HG03354 (cell line): Measurements from ENCODE around the gene JPT2.

ENCODE experiments used
- ATAC-seq: cut with Tn5 transposase; IDR thresholded peaks from one replicate; pipeline ENCODE4 v1.9.1; 2021; ENCODE audit warnings: mild to moderate bottlenecking; ENCODE audit not compliant: unreplicated experiment, poor library complexity, severe bottlenecking

Gene JPT2

GRCh38 chr16:1673424-1674151 lies 4.5 kb upstream of the JPT2 start:
- ATAC-seq, result no peak

DNA sequence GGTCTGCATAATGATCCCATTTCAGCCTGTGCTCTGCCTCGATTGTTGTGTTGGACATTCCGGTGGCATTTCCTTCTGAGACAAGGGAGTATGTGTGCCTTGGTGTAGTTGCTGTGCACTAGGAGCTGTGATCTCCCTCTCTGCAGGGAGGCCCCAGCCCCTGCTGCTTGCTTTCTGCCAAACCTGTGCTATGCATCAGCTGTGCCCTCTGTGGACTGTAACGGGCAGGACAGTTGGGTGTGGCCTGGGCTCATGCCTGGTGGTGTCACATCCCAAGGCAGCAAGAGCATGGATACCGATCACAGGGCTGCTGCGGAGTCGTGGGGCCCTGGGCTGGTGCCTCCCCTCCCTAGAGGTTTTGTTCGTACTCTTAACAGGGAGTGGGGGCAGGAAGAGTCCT lies 3.8 kb upstream of the JPT2 start:
- ATAC-seq, result no peak

- ATAC-seq, result no peak
Measured at GRCh38 chr16:1674751-1675664, 3.1 kb upstream of the JPT2 start.

DNA sequence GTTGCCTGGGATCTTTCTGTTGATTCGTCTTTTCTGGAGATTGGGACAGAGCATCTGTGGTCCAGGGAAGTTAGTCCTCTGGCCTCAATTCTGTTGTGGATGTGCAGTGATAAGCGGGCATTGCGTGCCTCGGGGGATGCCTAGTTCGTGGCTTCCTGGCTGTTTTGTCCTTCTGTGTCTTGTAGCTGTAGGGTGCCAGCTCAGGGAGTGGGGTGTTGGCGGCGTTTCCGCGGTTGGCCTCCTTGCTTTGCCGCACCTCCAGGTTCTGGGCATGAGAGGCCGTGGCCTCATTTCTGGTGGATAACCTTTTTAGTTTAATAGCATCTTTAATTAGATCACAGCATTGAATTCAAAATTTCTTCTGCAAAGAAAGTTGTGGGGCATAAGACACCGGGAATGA lies 1.4 kb upstream of the JPT2 start:
- no peak for ATAC-seq

GRCh38 chr16:1677339-1677738 lies 740 bp upstream of the JPT2 start:
- no peak for ATAC-seq

GRCh38 chr16:1678500-1679098 lies 520 bp downstream of the JPT2 start:
- peak; percentile 27 for ATAC-seq

DNA sequence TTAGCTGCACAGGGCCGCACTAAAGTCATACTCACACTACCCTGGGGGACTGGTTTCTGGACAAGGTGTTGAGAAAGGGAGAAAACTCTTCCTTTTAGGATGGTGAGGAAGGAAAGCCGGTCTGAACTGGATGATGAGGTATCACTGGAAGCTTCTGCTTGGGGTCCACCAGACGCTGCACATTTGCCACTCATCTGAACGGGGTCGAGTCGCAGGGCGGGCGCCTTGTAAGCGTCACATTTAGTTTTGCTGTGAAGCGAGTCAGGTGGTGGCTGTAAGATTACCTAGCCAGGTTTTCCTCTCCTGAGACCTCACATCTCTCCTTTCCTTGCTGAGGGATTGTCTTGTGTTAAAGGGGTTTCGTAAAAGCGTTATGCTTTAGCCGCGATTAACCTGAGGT lies 2.3 kb downstream of the JPT2 start:
- ATAC-seq, result no peak

DNA sequence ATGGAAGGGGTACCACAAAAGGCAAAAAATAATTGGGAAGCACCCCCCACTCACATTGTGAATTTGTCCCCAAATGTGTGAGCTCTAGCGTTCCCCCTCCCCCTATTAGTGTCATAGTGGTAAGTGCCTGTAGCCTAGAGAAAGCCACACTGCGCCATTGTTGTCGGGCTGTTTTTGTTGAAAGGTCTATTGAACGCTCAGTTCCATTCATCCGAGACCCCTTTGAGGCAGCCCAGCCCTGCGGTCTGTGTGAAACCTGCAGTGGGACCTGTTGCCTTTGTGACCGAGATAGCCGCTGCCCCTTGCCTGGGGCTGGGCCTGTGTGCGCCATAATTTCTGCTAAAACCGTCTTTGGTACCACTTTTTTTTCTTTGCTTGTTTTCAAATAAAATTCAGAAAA lies 3.0 kb downstream of the JPT2 start:
- ATAC-seq, result no peak

GRCh38 chr16:1687427-1688316 lies 9.6 kb downstream of the JPT2 start:
- ATAC-seq, result no peak

GRCh38 chr16:1688807-1689560 lies 10.9 kb downstream of the JPT2 start:
- no peak for ATAC-seq

- no peak for ATAC-seq
Measured at GRCh38 chr16:1689853-1690252, 11.8 kb downstream of the JPT2 start.

GRCh38 chr16:1690810-1691209 lies 12.7 kb downstream of the JPT2 start:
- no peak for ATAC-seq

- no peak for ATAC-seq
Measured at GRCh38 chr16:1691276-1691675, 13.2 kb downstream of the JPT2 start.

DNA sequence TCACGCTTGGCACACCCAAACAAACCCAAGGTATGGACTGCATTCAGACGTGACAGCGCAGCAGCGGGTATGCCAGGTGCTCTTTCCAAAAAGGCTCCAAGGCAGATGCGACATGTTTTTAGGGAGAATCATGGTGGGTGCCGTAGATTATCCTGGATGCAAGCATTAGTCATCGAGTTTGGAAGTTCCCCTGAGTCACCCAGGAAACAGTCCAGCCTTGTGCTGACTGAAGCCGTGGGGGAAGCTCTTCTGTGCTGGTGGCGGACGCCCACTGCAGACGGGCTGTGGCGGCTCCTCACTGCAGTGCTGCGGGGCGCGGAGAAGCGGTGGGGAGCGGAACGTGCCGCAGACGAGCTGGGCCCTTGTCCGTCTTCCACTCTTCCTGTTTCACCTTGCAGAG lies 13.9 kb downstream of the JPT2 start:
- ATAC-seq, result no peak

DNA sequence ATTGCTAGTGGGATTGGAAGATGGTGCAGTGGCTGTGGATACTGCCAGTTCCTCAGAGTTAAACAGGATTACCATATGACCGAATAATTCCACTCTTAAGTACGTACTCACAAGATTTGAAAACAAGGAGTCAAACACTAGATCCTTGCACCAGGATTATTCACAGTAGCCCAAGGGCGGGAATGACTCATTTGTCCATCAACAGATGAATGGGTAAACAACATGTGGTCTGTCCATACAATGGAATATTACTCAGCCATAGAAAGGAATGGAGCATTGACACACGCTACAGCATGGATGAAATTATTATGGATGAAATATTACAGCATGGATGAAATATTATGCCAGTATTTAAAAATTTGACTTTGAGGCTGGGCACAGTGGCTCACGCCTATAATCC lies 18.8 kb downstream of the JPT2 start:
- ATAC-seq, result no peak

DNA sequence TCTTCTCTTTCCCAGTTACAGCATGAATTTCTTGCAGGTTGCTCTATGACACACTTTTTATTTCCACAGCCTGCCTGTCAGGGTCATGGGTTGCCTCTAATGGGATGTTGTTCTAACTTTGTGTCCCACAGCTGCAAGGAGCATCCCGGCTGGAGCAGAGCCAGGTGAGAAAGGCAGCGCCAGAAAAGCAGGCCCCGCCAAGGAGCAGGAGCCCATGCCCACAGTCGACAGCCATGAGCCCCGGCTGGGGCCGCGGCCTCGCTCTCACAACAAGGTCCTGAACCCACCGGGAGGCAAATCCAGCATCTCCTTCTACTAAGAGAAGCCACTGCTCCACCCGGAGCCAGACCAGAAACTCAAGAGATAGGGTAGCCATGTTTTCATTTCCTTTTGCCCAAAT lies 20.6 kb downstream of the JPT2 start:
- no peak for ATAC-seq

DNA sequence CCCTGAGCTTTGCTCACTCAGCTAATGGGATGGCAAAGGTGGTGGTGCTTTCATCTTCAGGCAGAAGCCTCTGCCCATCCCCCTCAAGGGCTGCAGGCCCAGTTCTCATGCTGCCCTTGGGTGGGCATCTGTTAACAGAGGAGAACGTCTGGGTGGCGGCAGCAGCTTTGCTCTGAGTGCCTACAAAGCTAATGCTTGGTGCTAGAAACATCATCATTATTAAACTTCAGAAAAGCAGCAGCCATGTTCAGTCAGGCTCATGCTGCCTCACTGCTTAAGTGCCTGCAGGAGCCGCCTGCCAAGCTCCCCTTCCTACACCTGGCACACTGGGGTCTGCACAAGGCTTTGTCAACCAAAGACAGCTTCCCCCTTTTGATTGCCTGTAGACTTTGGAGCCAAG lies 22.2 kb downstream of the JPT2 start:
- ATAC-seq, result no peak

DNA sequence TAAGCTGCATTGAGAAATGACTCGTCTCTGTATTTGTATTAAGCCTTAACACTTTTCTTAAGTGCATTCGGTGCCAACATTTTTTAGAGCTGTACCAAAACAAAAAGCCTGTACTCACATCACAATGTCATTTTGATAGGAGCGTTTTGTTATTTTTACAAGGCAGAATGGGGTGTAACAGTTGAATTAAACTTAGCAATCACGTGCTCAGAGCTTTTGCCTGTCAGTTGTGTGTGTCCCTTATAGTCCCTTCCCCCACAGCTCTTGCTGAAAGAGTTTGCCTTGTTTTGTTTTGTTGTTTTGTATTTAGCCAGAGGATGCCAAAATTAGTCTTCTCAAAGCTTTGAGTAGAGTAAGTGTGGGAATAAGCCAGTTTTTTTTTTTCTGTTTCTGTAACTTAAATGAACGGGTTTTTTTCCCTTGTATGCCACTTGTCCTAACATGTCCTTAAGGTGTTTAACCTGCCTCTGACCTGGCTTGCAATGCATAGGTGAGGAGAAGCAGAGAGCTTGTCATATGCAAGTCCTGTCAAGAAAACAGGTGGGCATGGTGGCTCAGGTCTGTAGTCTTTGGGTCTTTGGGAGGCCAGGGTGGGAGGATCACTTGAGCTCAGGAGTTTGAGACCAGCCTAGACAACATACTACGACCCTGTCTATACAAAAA lies 23.3 kb downstream of the JPT2 start:
- ATAC-seq, result no peak

- ATAC-seq, result peak; percentile 5
Measured at GRCh38 chr16:1705324-1705687, 27.2 kb downstream of the JPT2 start.
